ENCODE data around the gene ARHGEF7.
"Not testable (repeated sequence)": the region's sequence is repeated elsewhere in the genome, so short reads cannot be mapped to it uniquely, and the experiment has no call there.

The ARHGEF7 gene, protein sequence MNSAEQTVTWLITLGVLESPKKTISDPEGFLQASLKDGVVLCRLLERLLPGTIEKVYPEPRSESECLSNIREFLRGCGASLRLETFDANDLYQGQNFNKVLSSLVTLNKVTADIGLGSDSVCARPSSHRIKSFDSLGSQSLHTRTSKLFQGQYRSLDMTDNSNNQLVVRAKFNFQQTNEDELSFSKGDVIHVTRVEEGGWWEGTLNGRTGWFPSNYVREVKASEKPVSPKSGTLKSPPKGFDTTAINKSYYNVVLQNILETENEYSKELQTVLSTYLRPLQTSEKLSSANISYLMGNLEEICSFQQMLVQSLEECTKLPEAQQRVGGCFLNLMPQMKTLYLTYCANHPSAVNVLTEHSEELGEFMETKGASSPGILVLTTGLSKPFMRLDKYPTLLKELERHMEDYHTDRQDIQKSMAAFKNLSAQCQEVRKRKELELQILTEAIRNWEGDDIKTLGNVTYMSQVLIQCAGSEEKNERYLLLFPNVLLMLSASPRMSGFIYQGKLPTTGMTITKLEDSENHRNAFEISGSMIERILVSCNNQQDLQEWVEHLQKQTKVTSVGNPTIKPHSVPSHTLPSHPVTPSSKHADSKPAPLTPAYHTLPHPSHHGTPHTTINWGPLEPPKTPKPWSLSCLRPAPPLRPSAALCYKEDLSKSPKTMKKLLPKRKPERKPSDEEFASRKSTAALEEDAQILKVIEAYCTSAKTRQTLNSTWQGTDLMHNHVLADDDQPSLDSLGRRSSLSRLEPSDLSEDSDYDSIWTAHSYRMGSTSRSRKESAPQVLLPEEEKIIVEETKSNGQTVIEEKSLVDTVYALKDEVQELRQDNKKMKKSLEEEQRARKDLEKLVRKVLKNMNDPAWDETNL

DNA sequence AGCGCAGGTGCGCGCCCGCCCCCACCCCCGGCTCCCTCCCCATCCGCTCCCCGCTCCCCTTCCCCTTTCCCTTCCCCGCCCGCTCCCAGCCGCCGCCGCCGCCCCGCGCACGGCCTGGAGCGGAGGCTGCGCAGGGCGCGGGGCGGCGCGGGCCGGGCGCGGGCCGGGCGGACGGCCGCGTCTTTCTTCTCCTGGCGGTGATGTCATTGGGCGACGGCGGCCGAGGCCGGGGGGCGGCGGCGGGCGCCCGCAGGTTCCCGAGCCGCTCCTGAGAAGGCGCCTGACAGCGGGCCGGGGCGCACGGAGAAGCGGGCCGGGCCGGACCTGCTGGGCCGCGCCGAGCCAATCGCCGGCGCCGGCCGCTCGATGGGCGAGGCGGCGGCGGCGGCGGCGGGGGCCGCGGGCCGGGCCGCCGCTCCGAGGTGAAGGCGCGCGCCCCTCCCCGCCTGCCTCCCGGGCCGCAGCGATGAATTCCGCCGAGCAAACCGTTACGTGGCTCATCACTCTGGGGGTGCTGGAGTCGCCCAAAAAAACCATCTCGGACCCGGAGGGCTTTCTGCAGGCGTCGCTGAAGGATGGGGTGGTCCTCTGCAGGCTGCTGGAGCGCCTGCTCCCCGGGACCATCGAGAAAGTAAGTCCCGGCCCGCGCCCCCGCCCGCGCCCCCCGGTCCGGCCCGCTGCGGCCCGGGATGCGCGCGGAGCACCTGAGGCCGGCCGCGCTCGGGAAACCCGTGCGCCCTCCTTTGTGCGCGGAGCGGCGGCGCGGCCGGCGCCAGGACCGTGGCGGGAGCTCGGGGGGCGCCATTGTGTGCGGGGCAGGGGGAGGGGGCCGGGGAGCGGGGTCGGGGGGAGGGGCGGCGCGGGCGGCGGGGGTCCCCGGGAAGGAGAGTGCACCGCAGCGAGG lies at the start of gene ARHGEF7:
TSS of gene ARHGEF7 (plus strand) at position 250 of the 904 bp plus-strand sequence. CDS start at position 467, 217 bp downstream.
- DNase-seq = no peak

DNA sequence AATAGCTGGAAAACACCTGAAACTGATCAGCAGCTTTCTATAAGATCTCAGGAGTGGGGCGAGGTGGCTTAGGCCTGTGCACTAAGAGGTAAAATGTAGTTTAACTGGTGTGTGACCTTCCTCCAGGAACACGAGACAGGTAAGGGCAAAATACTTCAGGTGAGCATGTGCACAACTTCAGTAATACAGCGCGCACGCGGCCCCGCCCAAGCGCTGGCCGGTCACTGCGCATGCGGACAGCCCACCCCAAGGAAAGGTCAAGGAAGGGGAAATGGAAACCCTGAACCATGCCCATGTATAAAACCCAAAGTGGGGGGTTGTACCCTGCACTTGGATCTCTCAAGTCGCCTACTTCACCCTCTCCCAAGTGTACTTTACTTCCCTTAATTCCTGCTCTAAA lies 49.4 kb upstream of the ARHGEF7 start:
- DNase-seq = no peak

DNA sequence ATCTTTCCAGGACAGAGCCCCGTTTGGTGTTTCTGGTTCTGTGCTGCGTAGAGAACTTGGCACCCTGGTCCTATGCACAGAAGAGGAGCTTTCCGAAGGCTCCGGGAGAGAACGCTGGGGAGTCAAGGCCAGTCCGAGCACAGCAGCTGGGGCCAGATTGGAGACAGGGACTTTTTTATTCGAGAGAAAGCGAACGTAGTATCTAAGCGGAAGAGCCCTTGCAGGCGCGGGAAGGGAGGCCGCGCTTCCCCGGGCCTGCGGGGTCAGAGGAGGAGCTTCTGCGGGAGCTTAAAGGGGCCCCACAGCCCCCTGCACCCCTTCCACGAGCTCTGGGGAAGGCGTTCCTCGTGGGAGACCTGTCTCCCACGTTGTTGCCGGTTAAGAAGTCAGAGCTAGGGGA lies 48.6 kb upstream of the ARHGEF7 start:
- DNase-seq = no peak

DNA sequence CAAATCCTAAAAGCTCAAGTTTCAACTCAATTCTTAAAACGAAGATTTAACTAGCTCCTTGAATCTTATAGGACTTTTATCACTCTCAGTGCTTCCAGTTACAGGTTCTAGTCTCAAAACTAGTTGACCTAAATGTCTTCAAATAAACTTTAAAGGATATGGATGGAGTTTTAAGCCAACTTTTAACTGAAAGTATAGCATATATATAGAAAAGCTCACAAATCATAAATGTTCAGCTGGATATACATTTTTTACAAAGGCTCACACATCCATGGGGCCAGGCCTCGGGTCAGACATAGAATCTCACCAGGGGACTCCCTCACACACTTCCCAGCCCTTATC lies 47.1 kb upstream of the ARHGEF7 start:
- DNase-seq = no peak

DNA sequence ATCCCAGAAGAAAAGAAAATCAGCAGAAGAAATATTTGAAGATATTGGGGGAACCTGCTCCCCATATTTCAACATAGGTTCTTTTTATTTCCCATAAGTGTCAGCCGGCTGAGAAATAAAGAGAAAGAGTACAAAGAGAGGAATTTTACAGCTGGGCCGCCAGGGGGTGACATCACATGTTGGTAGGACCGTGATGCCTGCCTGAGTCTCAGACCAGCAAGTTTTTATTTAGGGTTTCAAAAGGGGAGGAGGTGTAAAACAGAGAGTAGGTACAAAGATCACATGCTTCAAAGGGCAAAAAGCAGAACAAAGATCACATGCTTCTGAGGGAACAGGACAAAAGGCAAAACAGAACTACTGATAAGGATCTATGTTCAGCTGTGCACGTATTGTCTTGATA lies 44.0 kb upstream of the ARHGEF7 start:
- DNase-seq = not testable (repeated sequence)

DNA sequence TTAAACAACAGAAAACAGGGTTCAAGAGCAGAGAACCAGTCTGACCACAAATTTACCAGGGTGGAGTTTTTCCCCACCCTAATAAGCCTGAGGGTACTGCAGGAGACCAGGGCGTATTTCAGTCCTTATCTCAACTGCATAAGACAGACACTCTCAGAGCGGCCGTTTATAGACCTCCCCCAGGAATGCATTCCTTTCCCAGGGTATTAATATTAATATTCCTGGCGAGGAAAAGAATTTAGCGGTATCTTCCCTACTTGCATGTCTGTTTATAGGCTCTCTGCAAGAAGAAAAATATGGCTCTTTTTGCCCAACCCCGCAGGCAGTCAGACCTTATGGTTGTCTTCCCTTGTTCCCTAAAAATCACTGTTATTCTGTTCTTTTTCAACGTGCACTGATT lies 43.6 kb upstream of the ARHGEF7 start:
- not testable (repeated sequence) for DNase-seq

DNA sequence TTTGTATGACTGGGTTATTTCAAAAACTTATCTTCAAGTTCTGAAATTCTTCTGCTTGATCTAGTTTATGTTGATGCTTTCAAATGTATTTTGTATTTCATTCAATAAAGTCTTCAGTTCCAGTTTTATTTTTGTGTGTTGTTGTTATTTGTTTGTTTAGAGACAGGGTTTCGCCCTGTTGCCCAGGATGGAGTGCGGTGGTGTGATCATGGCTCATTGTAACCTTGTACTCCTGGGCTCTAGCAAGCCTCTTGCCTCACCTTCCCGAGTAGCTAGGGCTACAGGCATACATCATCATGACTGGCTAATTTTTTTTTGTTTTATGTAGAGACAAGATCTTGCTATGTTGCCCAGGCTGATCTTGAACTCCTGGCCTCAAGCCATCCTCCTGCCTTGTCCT lies 40.3 kb upstream of the ARHGEF7 start:
- DNase-seq = no peak

DNA sequence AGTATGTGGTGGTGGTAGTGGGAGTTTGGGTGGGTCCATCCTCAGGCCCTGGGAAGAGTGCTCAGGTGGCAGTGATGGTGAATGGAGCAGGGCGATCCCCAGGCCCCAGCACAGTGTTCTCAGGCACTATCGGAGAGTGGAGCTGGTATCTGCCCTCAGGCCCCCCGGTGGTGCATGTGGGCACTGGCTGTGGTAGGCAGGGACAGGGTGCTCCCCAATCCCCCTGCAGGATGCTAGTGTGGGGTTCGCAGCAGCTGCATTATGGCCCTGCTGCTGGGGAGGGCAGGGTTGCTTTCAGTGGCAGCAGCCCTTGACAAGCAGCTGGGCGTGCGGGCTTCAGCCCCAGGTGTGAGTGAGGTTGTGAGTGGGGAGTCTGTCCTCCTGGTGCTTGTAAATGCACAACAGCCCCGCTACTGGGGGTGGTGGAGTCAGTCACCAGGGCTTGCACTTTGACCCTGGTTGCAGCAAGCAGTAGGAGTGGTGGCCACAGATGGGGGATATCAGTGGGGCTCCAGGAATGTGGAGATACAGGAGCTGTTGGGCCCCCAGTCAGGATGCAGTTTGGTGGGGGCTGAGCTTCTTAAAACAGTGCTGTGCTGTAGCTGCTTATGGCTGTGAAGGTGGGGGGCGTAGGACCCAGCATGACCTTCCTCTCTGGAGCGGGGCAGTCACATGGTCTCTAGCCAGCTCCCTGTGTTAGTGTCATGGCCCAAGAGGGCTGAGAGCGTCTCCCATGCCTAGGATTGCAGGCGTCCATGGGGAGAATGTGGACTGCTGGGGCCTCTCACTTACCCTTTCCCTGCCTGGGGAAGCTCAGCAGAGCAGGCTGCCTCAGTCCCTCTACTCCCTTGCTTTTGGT lies 38.7 kb upstream of the ARHGEF7 start:
- no peak for DNase-seq

DNA sequence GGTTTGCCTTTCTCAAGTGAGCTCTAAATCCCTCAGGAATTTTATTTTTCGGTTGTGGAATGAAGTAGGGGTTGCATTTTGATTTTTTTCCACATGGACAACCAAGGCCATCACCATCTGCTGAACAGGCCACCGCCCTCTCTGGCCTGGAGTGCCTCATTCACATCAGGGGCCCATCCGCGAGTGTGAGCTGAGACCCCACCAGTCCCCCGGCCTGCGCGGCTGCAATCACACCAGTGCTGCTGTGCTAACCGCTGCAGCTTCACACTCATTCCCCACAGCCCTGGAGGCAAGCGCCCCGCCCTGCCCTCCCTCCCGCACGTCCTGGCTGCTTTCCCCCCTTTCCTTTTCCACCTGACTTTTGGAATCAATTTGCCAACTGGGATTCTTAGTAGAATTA lies 35.7 kb upstream of the ARHGEF7 start:
- DNase-seq = no peak

DNA sequence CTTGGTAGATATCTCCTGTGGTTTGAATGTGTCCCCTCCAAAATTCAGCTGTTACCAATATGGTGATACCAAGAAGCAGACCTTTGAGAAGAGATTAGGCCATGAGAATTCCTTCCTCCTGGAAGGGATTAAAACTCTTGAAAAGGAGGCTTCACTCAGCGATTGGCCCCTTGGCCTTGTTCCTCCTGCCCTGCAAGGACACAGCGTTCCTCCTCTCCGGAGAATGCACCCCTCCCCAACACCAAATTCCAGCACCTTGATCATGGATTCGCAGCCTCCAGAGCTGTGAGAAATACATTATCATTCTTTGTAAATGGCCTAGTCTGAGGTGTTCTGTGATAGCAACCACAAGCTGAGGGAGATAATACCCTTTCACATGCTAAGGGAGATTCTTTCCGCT lies 34.5 kb upstream of the ARHGEF7 start:
- no peak for DNase-seq

DNA sequence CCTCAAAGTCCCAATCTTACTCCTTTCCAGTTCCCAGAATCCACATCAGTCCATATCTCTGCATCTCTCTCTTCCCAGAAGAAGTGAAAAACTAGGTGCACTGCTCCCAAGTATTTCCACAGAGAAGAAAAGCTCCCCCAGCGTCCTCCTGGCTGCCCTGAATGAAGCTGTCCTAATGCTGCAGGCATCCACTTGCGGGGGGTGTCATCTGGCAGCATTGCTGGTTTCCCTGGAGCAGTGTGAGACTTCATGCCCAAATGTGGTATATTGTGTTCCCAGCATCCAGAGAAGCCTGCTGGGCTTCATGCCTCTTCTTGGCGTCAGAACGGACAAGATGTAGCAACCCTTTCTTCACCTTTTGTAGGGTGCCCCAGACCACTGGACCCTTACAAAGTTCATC lies 32.9 kb upstream of the ARHGEF7 start:
- no peak for DNase-seq

DNA sequence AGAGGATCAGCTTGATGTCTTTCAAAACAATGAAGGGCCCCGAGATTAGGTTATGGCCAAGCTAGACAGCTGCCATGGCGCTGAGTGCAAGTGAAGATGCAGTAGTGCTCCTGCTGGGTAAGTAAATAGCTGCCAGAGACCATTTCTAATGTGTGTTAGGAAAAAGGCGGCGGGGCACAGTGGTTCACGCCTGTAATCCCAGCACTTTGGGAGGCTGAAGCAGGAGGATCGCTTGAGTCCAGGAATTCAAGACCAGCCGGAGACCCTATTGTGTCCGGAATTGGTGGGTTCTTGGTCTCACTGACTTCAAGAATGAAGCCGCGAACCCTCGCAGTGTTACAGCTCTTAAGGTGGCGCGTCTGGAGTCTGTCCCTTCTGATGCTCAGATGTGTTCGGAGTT lies 32.3 kb upstream of the ARHGEF7 start:
- DNase-seq = not testable (repeated sequence)

DNA sequence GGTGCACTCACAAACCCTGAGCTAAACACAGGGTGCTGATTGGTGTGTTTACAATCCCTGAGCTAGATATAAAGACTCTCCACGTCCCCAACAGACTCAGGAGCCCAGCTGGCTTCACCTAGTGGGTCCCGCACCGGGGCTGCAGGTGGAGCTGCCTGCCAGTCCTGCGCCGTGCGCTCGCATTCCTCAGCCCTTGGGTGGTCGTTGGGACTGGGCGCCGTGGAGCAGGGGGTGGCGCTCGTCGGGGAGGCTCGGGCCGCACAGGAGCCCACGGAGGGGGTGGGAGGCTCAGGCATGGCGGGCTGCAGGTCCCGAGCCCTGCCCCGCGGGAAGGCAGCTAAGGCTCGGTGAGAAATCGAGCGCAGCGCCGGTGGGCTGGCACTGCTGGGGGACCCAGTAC lies 31.4 kb upstream of the ARHGEF7 start:
- DNase-seq = not testable (repeated sequence)

DNA sequence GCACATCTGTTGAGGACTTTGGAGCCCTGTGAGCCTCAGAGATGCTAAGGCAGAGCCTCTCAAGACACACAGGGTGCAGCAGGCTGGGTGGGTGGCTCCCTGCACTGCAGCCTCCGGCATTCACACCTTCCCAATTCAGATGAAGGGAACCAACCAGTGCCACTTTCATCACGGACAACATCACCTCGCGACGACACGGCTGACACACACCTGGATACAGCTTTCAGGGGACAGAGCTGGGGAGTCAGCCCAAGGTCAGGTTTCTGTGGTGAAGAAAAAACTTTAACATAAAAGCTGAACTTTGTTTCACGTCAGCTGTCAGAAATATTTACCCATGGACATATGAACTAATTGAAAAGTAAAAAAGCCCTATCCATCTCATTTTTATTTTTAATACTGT lies 24.9 kb upstream of the ARHGEF7 start:
- no peak for DNase-seq

DNA sequence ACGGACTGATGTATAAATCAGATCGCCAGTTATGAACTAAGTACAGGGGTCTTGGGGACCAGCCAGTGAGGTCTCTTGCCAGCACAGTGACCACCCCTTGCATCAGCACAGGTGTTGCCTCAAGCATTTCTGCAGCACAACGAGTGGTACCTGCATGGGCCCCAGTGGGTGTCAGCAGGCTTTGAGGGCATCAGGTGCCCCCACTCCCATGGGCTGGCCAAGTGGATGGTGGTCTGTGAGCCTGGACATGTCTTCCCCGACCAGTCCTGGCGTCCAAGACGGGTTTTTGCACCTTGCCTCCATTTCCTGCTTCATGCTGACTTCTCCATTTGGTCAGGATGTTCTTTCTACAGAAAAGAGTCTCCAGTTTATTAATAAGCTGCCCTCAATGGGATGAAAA lies 22.4 kb upstream of the ARHGEF7 start:
- DNase-seq = no peak

DNA sequence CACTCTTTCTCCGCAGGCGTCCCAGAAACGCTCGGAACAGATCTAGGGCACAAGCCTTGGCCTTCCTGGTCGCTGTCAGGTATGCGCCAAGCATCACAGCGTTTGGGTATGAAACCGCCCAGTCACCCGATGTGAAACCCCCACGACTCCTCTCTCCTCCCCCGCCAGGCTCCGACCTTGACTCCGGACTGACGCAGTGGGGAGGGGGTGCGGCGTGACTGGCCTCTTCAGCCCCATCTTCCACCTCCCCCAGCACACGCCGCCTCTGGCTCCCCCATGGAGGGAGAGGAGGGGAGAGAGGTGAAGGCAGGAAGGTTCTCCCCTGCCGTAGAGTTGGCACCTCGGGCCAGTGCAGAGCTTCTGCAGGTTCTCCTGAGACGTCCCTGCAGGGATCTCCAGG lies 22.0 kb upstream of the ARHGEF7 start:
- no peak for DNase-seq

DNA sequence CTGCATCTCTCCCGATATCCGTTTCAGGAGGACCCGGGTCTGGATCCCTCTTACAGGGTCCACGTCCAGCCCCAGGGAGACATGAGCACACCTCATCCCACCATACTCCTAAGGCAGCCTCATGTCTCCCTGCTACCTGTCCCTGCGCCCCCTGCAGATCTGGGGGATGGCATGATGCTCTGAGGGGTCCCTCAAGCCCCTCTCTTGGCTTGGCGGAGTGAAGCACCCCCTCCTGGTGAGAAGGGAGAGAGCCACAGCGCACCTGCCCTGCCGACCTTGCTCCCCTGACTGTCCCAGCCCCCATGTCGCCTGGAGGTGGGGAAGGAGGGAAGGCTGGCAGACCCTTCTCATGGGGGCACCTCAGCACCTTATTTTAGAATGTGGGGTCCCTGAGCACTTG lies 21.5 kb upstream of the ARHGEF7 start:
- no peak for DNase-seq

DNA sequence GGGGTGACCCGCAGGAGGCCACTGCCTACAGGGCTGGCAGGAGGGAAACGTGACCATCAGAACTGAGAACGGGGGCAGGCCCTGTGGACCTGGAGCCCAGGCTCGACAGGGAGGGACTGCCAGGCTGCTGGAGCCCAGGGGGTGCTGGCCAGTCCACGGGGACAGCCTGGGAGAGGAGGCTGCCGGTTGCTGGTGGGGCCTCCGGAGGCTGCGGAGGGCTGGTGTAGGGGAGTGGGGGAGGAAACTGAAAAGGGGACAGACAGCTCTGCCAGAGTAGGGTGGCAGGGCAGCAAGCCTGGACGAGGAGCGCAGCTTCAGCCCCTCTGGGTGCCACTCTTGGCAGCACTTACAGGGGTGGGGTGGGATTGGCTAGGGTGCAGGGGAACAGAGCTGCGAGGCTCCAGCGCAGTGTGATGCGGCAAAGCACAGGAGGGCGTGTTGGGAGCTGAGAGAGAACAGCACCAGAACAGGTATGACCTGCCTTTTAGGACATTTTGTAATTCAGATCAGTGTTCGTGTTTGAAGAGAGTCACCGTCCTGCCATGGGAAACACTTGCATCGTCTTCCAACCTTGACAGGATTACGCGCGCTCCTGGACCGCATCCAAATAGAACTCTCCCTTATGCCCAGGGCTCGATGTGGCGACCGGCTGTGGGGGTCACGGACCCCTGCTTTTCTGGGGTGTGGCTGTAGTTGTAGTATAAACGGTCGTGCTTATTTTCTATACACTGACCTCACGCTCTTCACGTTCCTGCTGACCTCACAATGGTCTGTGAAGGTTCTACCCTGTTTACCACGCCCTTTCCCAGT lies 19.9 kb upstream of the ARHGEF7 start:
- peak; percentile 32 for DNase-seq

DNA sequence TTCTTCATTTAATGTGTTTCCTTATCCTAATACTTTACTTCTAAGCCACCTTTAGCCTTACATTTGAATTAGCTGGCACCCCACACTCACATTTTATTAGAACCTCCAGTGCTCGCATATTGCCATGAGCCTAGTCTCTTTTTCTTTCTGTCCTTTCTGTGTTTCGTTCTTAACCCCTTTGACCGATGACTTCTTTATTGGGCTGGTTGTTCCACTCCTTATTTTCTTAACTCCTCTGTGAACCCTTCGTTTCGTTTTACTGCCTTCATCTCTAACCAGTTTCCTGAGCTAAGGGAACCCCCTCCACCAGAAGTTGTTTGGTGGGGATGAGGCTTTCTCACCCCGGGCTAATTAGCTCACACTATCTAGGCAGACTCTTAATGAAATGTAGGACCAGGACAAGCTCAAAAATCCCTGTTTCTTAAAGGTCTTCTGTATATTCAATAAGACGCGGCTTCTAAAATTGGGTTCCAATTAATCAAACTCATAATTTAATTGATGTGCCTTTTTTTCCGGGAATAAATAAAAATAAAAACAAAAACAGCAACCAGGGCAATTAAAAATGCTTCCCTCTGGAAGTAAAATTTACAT lies 19.1 kb upstream of the ARHGEF7 start:
- DNase-seq = no peak

DNA sequence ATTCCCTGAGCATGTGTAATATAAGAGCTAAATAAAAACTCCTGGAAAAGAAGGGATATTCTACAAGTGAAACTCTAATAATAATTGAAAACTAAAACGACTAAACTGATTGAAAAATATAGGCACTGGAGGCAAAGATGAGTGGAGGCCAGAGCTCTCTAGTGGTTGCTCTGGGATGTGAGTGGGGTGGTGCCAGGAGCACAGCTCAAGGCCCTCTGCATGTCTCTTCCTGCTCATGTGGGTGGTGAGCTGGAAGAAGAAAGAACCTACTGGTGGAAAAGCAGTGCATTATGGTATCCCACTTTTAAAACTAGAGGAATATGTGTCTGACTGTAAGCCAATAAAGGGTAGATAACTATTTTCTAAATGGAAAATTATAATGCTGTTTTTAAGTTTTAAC lies 15.8 kb upstream of the ARHGEF7 start:
- no peak for DNase-seq

DNA sequence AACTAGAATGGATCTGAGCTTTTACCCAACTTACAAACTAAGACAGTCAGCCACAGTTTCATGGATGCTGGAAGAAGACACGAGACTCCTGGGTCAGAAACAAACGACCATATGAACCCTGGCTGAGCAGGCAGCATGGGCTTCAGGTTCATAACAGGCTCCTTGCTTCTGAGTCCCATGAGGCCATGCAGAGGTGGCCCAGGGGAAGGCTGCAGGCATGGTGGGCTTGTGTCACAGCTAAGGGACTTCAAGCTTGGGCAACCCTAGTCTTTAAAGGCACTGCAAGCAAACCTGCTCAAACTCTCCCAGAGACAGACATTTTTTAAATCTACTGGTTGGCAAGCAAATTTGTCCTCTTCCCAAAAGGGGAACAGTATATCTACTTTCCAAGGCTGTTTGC lies 5.1 kb upstream of the ARHGEF7 start:
- no peak for DNase-seq

All from NCI-H187 treated with DMSO at 0.1 percent for 48 hours (cell line).